ENCODE measurements around the gene PRSS3. TPM values are rescaled to one million over a fixed set of nuclear protein-coding genes. Genes with fewer than 3 reads are reported as not detected.
"Not testable (repeated sequence)": the region's sequence is repeated elsewhere in the genome, so short reads cannot be mapped to it uniquely, and the experiment has no call there.

Gene PRSS3
- polyA plus RNA-seq, 1 donor from 2014 or later: not detected

GRCh38 chr9:33799928-33800704 lies 4.8 kb downstream of the PRSS3 start:
- H3K4me2 ChIP-seq (ENCODE audit: low read length): no peak overlapping the region
- TF ChIP-seq TAF1 (IDR thresholded peaks at IDR 0.05; ENCODE audit: low read depth): no peak
- TF ChIP-seq RAD21 (conservative IDR thresholded peaks at IDR 0.05): no peak
- TF ChIP-seq POLR2AphosphoS5 (IDR thresholded peaks at IDR 0.05): no peak
- no peak for TF ChIP-seq CTCF (IDR thresholded peaks at IDR 0.05; ENCODE audit: poor library complexity, severe bottlenecking)
- TF ChIP-seq EZH2 (IDR thresholded peaks at IDR 0.05; ENCODE audit: borderline replicate concordance, insufficient read depth, low read length, poor library complexity, severe bottlenecking): no peak
- no peak for TF ChIP-seq MXI1 (conservative IDR thresholded peaks at IDR 0.05; ENCODE audit: poor library complexity, severe bottlenecking)
- no peak overlapping the region for H2AFZ ChIP-seq (ENCODE audit: low read depth, low read length)
- H3K27ac ChIP-seq (ENCODE audit: low read length): no peak overlapping the region
- H3K79me2 ChIP-seq (replicated peaks; ENCODE audit: insufficient read depth, low read length): no peaks in the 10 kb centered on the region
- no peak overlapping the region for H3K4me3 ChIP-seq (ENCODE audit: low read length)
- H3K9me2 ChIP-seq (ENCODE audit: insufficient read depth, low read length): no peaks in the 10 kb centered on the region
- no peak overlapping the region for H3K9ac ChIP-seq (ENCODE audit: low read length)
- no peaks in the 10 kb centered on the region for H3K36me3 ChIP-seq (ENCODE audit: insufficient read depth, low read length)
- H4K20me1 ChIP-seq (ENCODE audit: insufficient read depth): no peaks in the 10 kb centered on the region
- H3K27me3 ChIP-seq (ENCODE audit: insufficient read depth, low read depth, low read length): no peaks in the 10 kb centered on the region
- no peaks in the 10 kb centered on the region for H3F3A ChIP-seq (ENCODE audit: insufficient read depth, low read length, poor library complexity, severe bottlenecking)
- H3K9me3 ChIP-seq (ENCODE audit: low read length): no peaks in the 10 kb centered on the region

DNA sequence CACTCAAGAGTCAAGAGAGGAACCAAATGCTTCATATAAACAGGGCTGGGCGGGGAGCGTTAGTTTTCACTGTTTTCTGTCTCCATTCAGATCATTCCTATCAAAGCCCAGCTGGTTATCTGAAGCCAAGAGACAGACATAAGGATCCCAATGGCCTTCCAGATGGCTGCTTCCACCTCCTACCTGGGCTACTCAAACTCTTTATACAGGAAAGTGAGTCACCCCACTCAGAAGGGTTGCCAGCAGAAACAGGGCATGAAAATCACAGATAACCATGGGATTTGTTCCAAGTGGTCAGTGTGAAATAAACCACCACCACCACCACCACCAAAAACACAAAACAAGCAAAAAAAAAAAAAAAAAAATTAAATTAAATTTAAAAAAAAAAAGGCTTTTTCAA lies 5.5 kb downstream of the PRSS3 start:
- H3K27ac ChIP-seq (ENCODE audit: low read length): no peak overlapping the region
- no peaks in the 10 kb centered on the region for H3K9me2 ChIP-seq (ENCODE audit: insufficient read depth, low read length)
- H4K20me1 ChIP-seq (ENCODE audit: insufficient read depth): no peaks in the 10 kb centered on the region

DNA sequence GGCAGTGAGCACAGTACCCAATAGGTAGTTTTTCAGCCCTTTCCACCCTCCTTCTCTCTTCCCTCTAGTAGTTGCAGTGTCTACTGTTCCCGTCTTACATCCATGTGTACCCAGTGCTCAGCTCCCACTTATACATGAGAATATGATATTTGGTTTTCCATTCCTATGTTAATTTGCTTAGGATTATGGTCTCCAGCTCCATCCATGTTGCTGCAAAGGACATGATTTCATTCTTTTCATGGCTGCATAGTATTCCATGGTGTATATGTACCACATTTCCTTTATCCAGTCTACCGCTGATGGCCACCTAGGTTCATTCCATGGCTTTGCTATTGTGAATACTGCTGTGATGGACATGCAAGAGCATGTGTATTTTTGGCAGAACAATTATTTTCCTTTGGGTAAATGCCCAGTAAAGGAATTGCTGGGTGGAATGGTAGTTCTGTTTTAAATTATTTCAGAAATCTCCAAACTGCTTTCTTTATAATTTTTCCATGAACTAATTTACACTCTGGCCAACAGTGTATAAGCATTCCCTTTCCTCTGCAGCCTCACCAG lies 6.7 kb downstream of the PRSS3 start:
- not testable (repeated sequence) for H3K36me3 ChIP-seq (ENCODE audit: insufficient read depth, low read length)

More for the DNA sequence above, 5.5 kb downstream of the PRSS3 start:
- no peaks in the 10 kb centered on the region for H3K27me3 ChIP-seq (ENCODE audit: insufficient read depth, low read depth, low read length)
- H3K9me3 ChIP-seq (ENCODE audit: low read length): no peaks in the 10 kb centered on the region
- H3K4me2 ChIP-seq (ENCODE audit: low read length): no peak overlapping the region
- no peaks in the 10 kb centered on the region for H3F3A ChIP-seq (ENCODE audit: insufficient read depth, low read length, poor library complexity, severe bottlenecking)
- no peak overlapping the region for H3K4me3 ChIP-seq (ENCODE audit: low read length)
- no peaks in the 10 kb centered on the region for H3K36me3 ChIP-seq (ENCODE audit: insufficient read depth, low read length)
- no peak for TF ChIP-seq SMC3 (conservative IDR thresholded peaks at IDR 0.05; ENCODE audit: poor library complexity)
- TF ChIP-seq MXI1 (conservative IDR thresholded peaks at IDR 0.05; ENCODE audit: poor library complexity, severe bottlenecking): no peak
- TF ChIP-seq CTCF (IDR thresholded peaks at IDR 0.05; ENCODE audit: poor library complexity, severe bottlenecking): no peak
- TF ChIP-seq EZH2 (IDR thresholded peaks at IDR 0.05; ENCODE audit: borderline replicate concordance, insufficient read depth, low read length, poor library complexity, severe bottlenecking): no peak
- TF ChIP-seq POLR2AphosphoS5 (IDR thresholded peaks at IDR 0.05): no peak
- TF ChIP-seq EP300 (conservative IDR thresholded peaks at IDR 0.05; ENCODE audit: poor library complexity, severe bottlenecking): no peak
- TF ChIP-seq RAD21 (conservative IDR thresholded peaks at IDR 0.05): no peak
- TF ChIP-seq TAF1 (IDR thresholded peaks at IDR 0.05; ENCODE audit: low read depth): no peak
- TF ChIP-seq, protein P1, sequence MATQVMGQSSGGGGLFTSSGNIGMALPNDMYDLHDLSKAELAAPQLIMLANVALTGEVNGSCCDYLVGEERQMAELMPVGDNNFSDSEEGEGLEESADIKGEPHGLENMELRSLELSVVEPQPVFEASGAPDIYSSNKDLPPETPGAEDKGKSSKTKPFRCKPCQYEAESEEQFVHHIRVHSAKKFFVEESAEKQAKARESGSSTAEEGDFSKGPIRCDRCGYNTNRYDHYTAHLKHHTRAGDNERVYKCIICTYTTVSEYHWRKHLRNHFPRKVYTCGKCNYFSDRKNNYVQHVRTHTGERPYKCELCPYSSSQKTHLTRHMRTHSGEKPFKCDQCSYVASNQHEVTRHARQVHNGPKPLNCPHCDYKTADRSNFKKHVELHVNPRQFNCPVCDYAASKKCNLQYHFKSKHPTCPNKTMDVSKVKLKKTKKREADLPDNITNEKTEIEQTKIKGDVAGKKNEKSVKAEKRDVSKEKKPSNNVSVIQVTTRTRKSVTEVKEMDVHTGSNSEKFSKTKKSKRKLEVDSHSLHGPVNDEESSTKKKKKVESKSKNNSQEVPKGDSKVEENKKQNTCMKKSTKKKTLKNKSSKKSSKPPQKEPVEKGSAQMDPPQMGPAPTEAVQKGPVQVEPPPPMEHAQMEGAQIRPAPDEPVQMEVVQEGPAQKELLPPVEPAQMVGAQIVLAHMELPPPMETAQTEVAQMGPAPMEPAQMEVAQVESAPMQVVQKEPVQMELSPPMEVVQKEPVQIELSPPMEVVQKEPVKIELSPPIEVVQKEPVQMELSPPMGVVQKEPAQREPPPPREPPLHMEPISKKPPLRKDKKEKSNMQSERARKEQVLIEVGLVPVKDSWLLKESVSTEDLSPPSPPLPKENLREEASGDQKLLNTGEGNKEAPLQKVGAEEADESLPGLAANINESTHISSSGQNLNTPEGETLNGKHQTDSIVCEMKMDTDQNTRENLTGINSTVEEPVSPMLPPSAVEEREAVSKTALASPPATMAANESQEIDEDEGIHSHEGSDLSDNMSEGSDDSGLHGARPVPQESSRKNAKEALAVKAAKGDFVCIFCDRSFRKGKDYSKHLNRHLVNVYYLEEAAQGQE (IDR thresholded peaks at IDR 0.05; ENCODE audit: borderline replicate concordance): no peak
- H2AFZ ChIP-seq (ENCODE audit: low read depth, low read length): no peak overlapping the region
- no peaks in the 10 kb centered on the region for H3K79me2 ChIP-seq (replicated peaks; ENCODE audit: insufficient read depth, low read length)
- no peak overlapping the region for H3K9ac ChIP-seq (ENCODE audit: low read length)

GRCh38 chr9:33804196-33804595 lies 8.8 kb downstream of the PRSS3 start:
- H3K9me3 ChIP-seq (ENCODE audit: low read length); H4K20me1 ChIP-seq (ENCODE audit: insufficient read depth); H2AFZ ChIP-seq (ENCODE audit: low read depth, low read length); H3K9ac ChIP-seq (ENCODE audit: low read length); H3K4me2 ChIP-seq (ENCODE audit: low read length); H3K79me2 ChIP-seq (replicated peaks; ENCODE audit: insufficient read depth, low read length); H3F3A ChIP-seq (ENCODE audit: insufficient read depth, low read length, poor library complexity, severe bottlenecking); H3K27ac ChIP-seq (ENCODE audit: low read length); H3K27me3 ChIP-seq (ENCODE audit: insufficient read depth, low read depth, low read length); H3K9me2 ChIP-seq (ENCODE audit: insufficient read depth, low read length); H3K4me3 ChIP-seq (ENCODE audit: low read length); H3K36me3 ChIP-seq (ENCODE audit: insufficient read depth, low read length): not testable (repeated sequence)

More for the DNA sequence above, 6.7 kb downstream of the PRSS3 start:
- H3K27ac ChIP-seq (ENCODE audit: low read length); H3K79me2 ChIP-seq (replicated peaks; ENCODE audit: insufficient read depth, low read length); H3K4me3 ChIP-seq (ENCODE audit: low read length); H3K27me3 ChIP-seq (ENCODE audit: insufficient read depth, low read depth, low read length); H2AFZ ChIP-seq (ENCODE audit: low read depth, low read length); H3K9me2 ChIP-seq (ENCODE audit: insufficient read depth, low read length); H4K20me1 ChIP-seq (ENCODE audit: insufficient read depth); H3F3A ChIP-seq (ENCODE audit: insufficient read depth, low read length, poor library complexity, severe bottlenecking); H3K4me2 ChIP-seq (ENCODE audit: low read length); H3K9ac ChIP-seq (ENCODE audit: low read length); H3K9me3 ChIP-seq (ENCODE audit: low read length): not testable (repeated sequence)
